ENCODE results near the gene PDILT. TPM values are rescaled to one million over a fixed set of nuclear protein-coding genes. Genes with fewer than 3 reads are reported as not detected.

PDILT gene
- total RNA-seq, 4 donors from 2014 or later: not detected

- intact Hi-C loops (cut with DNase I; ENCODE audit: low total_unique reads): no loop called here
- DNase-seq: no peak
- no peaks in the 10 kb centered on the region for H3K36me3 ChIP-seq
- no peak overlapping the region for H3K4me3 ChIP-seq
- H3K9me3 ChIP-seq: no peaks in the 10 kb centered on the region
- H3K27ac ChIP-seq: no peak overlapping the region
- no peaks in the 10 kb centered on the region for H3K4me1 ChIP-seq
- H3K27me3 ChIP-seq: no peaks in the 10 kb centered on the region
- TF ChIP-seq CTCF (IDR thresholded peaks at IDR 0.05) (no peak), POLR2A (IDR thresholded peaks at IDR 0.05) (no peak)
These were observed 44.5 kb downstream of the PDILT start for GRCh38 chr16:20359997-20360396.

- no peak for DNase-seq
- TF ChIP-seq POLR2A (IDR thresholded peaks at IDR 0.05) (no peak), CTCF (IDR thresholded peaks at IDR 0.05) (no peak)
- no peaks in the 10 kb centered on the region for H3K9me3 ChIP-seq
- no peaks in the 10 kb centered on the region for H3K36me3 ChIP-seq
- H3K4me1 ChIP-seq: no peaks in the 10 kb centered on the region
- intact Hi-C loops (cut with DNase I; ENCODE audit: low total_unique reads): no loop called here
- H3K27me3 ChIP-seq: no peaks in the 10 kb centered on the region
- no peak overlapping the region for H3K27ac ChIP-seq
- no peak overlapping the region for H3K4me3 ChIP-seq
These were observed 49.3 kb downstream of the PDILT start for GRCh38 chr16:20355114-20355782.

GRCh38 chr16:20353379-20353778 lies 51.2 kb downstream of the PDILT start:
- intact Hi-C loops (cut with DNase I; ENCODE audit: low total_unique reads): no loop called here
- no peak overlapping the region for H3K27ac ChIP-seq

GRCh38 chr16:20352615-20353014 lies 51.9 kb downstream of the PDILT start, which contains the start of gene UMOD:
TSS of gene UMOD (minus strand) at chr16:20352715. CDS start at chr16:20350737, 1,978 bp downstream.
- TF ChIP-seq POLR2A (IDR thresholded peaks at IDR 0.05): no peak
- TF ChIP-seq CTCF (IDR thresholded peaks at IDR 0.05): no peak
- Histone ChIP-seq H3K4me1 (no peaks in the 10 kb centered on the region), H3K36me3 (no peaks in the 10 kb centered on the region), H3K9me3 (no peaks in the 10 kb centered on the region), H3K27me3 (no peaks in the 10 kb centered on the region), H3K27ac (no peak within 1 kb of the TSS), H3K4me3 (no peak within 1 kb of the TSS)
- no peak for DNase-seq
- intact Hi-C loops (cut with DNase I; ENCODE audit: low total_unique reads): no loop called here

More at GRCh38 chr16:20353379-20353778, 51.2 kb downstream of the PDILT start:
- DNase-seq: no peak
- Histone ChIP-seq H3K4me3 (no peak overlapping the region), H3K36me3 (no peaks in the 10 kb centered on the region), H3K4me1 (no peaks in the 10 kb centered on the region), H3K9me3 (no peaks in the 10 kb centered on the region), H3K27me3 (no peaks in the 10 kb centered on the region)
- TF ChIP-seq CTCF (IDR thresholded peaks at IDR 0.05) (no peak), POLR2A (IDR thresholded peaks at IDR 0.05) (no peak)

- TF ChIP-seq CTCF (IDR thresholded peaks at IDR 0.05) (no peak), POLR2A (IDR thresholded peaks at IDR 0.05) (no peak)
- no peaks in the 10 kb centered on the region for H3K36me3 ChIP-seq
- H3K9me3 ChIP-seq: no peaks in the 10 kb centered on the region
- no peak overlapping the region for H3K27ac ChIP-seq
- no peak overlapping the region for H3K4me3 ChIP-seq
- H3K27me3 ChIP-seq: no peaks in the 10 kb centered on the region
- H3K4me1 ChIP-seq: no peaks in the 10 kb centered on the region
- DNase-seq: no peak
- intact Hi-C loops (cut with DNase I; ENCODE audit: low total_unique reads): no loop called here
These were observed 54.9 kb downstream of the PDILT start for GRCh38 chr16:20349615-20350014.

Data from uterus (tissue), 4 donors.